HG03439 (cell line): Measurements from ENCODE around the gene CENPB.
A peak's percentile ranks its signal among the peaks of the same experiment; 100 is the strongest.

ENCODE experiments used
- ATAC-seq: cut with Tn5 transposase; IDR thresholded peaks from one replicate; pipeline ENCODE4 v1.9.1; 2021; ENCODE audit warnings: mild to moderate bottlenecking, moderate library complexity; ENCODE audit not compliant: unreplicated experiment

The CENPB gene

DNA sequence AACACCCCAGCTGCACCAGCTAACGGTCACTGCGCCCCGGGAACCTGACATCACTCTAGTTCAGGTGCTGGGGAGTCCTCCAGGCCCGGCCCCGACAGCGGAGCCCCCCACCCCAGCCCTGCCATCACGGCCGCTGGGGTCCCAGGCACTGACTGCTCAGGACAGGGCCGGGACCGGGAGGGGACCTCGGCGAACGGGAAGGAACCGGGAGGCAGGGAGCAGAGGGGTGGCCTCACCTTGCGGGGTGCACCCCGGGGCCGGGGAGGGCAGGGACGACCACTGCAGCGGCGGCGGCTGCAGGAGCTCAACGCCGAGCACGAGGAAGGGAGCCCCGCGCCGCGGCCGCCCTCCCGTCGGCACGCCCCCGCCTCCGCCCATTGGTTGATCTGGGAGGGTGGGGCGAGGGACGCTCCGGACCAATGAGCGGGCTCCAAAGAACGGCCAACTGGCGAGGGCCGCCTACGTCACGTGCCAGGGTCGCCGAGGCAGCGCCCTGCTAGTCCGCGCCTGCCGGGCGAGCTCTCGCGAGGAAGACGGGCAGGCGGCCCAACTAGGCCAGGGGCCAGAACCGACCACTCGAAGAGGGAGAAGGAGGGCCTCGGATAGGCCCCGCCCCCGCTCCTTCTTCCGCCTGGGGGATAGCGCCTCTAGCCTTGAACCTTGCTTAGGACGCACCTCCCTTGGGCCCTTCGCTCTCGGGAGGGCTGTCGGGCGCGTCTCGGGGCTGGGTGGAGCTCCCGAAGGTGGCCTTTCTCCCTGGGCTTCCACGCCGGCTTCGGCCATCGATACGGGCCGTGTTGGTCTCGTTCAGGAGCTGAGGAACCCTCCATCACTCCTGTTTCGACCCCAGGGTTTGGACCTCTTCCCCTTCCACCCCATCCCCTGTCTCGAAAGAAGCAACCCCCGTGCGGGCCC, 18.9 kb downstream of the CENPB start, which contains the start of gene ADISSP:
ADISSP (minus strand) TSS at position 327 of the 915 bp plus-strand sequence. CDS start 7,653 bp downstream, outside the sequence.
- ATAC-seq, result peak; percentile 90

DNA sequence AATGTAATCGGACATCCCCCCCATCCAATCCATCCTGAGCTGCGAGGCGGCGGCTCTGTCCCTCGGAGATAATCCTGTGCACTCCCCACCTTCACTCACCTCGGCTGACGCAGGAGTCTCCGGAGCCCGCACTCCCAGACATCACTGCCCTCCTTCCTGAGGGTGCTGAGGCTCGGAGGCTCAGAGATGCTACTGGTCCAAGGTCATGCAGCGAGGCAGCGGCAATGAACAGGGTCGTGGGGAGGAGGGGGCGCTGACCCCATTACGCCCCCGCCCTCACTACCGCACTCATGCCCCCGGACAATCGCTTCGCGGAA, 19.5 kb downstream of the CENPB start:
- ATAC-seq, result no peak

DNA sequence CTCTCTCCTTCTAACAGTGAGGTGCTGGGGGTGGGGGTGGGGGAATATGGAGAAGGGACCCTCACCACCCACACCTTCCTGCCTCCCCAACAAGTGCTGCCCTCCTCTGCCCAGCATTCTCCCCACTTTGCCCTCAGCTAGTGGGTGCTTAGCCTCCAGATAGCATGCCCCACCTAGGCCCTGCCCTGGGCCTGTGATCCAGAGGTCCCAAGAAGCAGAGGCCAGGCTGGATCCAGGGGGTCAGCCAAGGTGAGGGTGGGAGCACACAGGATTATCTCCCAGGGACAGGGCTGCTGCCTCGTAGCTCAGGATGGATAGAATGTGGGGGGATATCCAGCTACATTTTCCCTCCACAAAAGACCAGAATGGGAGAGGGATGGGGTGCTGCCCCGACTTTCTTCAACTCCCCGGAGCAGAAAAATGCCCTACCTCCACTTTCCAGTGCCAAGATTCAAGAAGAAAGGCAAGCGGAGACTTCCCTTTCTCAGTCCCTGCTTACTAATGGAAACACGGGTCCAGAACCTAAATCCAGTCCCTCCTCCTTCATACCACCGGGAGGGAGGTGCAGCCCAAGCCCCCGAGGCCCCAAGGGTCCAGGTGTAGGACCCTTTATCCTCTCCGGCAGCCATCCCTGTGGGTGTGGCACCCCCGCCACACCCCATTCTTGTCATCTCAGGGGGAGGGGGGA, 20.0 kb downstream of the CENPB start:
- no peak for ATAC-seq

DNA sequence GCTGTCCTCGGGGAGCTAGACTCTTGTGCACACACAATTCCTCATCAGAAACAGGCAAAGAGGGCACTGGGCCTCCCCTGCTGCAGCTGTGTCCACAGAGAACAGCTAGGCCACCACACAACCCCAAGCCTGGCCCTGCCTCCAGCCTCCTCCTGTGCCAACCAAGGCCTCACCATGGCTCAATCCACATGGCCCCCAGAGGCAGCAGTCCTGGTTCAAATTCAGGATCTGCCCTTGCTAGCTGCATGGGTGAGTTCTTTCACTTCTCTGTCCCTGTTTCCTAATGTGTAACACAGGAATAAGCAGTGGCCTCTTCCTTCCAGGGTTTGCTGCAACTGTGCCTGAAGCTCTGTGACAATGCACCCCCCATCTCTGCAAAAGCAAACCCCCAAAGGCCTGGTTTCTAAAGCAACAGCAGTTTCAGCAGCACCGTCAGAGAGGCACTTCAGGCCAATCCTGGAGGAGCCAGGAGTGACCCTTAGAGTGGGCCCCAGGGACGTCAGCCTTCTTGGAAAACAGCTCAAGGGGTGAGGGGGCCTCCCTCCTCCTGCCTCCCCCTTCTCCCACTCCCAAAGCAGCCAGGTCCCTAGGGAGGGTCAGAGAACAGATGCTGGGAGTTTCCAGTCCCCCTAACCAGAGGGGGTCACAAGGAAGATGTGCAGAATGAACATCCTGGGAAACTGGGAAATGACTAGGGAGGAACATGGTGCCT, 21.2 kb downstream of the CENPB start:
- ATAC-seq, result no peak

DNA sequence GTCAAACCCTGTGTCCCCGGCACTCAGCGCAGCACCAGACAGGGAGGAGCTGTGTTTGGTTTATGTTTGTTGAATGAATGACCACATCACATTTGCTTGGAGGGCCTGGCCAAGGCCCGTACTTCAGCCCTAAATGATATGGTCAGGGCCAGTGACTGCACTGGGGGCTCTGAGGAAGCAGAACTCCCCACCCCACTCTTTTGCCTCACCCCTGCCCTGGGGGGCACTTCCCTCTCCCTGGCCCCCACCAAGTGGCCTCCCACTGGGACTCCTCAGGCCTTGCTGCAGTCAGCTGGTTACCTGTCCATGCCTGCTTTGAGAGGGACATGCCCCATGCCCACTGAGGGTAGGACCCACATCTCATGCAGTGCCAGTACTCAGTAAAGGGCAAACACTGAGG, 21.9 kb downstream of the CENPB start:
- ATAC-seq, result no peak

DNA sequence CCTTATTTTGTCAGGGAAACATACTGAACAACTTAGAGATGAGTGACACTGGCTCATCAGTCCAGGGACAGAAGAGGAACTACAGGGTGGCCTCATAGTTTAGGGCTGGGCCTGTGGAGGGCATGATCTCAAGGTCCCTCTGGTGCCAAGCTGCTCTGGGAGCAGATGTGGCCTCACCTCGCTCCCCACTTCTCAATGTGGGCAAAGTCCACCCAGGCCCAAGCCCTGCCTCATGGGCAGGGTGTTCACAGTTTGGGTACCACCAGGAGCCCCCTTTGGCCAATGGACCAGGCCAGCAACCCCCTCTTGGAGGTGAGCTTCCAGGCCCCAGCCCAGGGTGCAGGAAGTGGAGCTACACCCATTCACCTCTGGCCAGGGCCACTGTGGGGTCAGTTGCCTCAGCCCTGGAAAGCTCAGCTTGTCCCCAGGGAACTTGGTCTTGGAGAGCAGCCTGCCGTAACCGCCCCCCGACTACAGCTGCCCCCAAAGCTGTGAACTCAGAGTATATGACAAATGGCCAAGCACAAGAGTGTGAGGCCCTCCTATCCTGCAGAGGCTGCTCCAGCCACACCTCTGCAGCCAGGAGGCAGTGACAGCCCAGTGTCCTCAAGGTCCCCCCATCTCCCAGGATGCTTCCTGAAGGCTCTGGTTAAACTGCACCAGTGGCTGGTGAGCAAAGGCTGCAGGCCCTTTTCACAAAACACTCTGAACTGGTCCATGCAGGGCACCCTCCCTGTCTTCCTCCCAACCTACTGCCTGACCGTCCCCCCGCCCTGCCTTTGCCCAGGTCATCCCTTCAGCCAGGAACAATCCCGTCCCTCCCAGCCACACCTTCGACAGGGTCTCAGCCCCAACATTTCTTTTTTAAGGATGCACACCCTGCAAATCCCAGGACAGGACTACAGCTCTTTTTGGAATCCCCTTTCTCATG, 22.6 kb downstream of the CENPB start:
- no peak for ATAC-seq

DNA sequence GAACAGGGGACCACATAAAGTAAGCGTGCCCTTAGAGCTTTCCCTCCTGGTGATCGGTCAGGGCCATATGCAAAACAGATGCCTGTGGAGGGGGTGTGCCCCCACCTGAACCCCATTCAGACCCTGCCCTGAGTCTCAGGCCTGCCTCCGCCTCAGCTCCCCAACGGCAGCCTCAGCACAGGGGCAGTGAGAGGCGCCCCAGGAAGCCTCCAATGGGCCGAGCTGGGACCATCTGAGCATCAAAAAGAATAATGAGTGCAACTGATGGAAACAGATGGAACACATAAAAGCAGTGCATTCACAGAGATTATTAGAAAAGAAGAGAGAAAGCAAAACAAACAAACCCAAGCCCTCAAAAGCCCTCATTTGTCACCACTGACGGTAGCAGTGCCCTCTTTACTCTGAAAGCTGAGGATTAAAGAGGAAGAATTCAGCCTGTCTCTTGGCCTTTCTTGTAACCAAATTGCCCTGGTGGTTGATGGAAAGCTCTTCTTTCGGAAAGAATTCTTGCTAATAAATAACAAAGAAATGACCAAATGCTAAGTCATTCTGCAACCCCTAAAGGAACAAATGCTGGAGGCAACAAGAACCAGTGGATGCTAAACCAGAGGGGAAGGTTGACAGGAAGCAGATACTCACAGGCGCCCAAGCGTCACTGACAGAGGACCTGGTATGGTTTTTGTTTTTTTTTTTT, 25.7 kb downstream of the CENPB start:
- ATAC-seq, result no peak

DNA sequence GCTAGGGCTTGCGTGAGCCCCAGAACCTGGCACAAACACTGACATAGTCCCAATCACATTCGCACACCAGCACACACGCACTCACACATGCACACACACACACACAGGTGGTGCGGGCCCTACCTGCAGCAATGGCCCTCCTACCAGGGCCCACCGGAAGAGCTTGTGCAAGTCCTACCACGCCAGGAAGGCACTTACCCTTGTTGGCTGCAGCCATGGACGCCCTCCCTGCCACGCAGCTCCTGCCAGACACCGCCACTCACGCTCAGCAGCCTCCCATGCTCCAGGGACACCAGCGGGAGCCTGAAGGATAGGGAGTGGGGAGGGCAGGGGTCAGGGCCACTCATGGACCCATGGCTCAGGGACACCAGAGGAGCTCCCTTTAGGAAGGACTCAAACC, 26.7 kb downstream of the CENPB start:
- ATAC-seq, result no peak

DNA sequence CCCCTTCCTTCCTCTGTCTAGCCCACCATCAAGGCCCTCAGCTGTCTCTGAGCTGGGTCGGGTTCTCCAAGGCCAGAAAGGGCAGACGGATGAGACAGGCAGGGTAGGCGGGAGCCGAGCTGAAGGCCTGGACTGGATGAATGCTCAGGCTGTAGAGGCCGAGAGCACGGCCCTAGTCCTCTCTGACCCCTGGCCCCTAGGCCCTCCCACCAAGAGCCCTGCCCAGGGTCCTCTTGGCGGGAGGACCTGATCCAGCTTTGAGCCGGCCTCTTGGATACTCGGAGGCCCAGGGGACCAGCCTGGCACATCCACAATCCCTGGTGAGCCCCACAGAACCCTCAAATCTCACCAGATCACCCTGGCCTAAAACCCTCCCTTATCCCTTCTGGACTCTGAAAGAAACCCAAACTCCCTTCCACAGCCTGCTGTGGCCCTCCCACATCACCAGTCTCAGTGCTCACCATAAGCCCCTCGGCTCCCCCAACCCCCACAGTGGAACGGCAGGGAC, 27.2 kb downstream of the CENPB start:
- no peak for ATAC-seq

DNA sequence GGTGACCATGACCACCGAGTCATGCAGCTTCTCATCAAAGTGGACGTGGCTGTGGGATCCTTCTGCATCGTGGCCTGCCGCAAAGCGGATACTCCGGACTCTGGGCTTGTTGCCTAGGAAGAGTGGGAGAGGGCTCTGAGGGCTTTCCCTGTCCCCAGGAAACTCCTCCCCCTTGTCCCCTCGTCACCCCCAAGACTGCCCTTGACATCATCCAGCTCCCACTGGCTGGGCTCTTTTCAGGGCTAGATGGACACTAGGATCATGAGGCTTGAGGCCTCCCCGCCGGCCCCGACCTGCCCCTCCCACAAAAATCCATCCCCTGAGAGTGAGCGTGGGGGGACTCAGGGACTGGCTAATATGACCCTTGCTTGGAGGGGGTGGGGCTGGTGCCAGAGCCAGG, 28.0 kb downstream of the CENPB start:
- no peak for ATAC-seq

DNA sequence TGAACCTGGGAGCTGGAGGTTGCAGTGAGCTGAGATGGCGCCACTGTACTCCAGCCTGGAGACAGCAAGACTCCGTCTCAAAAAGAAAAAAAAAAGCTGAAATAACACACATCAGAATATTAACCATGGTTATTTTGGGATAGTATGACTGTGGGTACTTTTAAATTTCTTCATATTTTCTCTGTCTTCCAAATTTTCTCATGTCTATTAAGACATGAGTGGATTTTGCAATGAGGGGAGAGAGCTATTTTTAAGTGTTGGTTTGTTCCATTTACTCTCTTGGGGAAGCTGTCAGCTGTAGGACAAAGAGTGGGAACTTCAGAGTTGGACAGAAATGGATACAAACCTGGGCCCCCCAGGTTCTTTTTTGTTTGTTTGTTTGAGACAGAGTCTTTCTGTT, 29.3 kb downstream of the CENPB start:
- ATAC-seq, result no peak

DNA sequence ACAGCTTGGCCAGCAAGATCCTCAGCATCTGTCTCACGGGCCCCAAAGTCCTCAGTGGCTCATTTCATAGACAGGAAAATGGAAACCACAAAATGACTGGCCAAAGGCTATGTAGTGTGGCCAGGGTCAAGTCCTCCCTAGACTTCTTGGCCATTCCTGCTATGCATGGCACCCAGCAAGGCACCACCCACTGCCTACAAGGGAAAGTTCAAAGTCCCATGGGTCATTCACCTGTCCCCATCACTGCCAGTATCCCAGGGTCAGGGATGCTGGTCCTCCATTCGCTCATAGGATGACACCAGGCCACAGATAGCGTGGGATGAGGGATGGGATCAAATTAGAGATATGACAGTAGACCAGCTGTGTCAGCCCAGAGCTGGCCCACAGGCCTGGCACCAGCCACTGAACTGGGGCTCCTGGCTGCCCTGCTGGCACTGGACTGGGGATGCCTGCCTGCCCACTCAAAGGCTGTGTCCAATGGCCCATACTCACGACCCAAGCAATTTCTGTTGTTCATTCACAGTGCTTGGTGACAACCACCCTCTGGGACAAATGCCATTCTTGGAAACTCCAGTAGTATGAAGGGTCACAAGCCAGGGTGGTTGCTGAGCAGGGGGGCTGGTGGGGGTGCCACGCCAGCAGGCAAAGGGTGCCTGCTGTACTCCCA, 30.6 kb downstream of the CENPB start:
- no peak for ATAC-seq

DNA sequence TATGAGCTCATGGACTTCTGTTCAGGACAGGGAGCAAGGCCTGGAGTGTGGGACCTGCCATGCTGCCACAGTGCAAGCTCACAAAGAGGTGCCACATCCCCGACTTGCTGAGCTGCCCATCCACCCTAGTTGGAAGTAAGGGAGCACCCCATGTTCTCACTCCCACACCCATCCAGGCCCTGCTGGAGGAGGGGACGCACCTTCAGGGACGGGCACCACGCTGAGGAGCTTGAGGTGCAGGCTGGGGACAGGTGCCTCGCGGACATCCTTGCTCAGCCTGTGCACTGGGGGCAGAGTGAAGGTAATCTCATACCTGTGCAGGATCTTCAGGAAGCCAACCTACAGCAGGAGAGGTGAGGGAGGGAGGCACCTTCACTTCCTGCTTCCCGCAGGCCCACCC, 31.3 kb downstream of the CENPB start:
- ATAC-seq, result no peak

DNA sequence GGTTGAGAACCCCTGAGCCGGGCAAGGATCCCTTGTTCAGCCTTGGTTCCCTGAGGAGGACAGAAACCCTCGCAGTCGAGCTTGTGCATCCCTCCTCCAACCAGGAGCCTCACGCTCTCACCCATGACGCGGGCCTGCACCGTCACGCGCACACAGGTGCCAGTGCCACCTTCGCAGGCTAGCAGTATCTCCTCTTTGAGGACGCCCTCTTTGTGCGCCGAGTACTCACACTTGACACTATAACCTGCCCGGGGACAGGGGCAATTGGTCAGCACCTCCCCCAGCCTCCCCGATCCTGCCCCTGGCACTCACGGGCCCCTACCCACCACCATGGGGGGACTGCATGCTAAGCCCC, 32.3 kb downstream of the CENPB start:
- ATAC-seq, result no peak

DNA sequence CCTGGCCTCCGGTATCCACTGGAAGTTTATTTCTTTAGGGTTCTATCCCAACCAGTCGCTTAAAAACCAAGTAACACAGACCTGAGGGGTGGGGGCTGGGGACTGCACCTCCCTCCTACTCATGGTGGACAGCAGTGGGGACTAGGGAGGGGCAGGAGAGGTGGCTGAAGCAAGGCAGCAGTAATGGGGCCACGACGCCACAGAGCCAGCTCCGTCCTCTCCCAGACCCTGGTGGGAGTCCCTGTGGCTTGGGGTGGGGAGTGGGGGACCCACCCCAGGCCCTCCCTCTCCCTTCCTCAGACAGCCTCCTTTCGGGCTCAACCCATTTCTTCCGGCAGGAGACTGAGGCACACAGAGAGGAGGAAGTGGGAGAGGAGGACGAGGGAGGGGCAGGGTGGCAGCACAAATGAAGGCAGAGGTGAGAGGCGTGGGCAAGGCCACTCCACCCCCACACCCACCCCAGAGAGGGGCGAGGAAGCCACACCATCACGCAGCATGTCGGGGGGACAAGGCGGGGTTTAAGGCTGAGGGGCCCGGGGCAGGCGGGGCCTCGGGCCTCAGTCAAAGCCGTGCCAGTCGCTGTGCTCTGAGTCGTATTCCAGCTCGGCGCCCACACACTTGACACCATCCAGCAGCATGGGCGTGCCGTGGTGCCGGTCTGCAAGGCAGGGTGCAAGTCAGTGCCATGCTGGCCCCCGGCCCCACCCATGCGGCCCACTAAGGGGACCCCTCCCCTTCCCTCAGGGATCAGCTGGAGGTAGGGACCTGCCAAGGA, 32.9 kb downstream of the CENPB start:
- no peak for ATAC-seq

DNA sequence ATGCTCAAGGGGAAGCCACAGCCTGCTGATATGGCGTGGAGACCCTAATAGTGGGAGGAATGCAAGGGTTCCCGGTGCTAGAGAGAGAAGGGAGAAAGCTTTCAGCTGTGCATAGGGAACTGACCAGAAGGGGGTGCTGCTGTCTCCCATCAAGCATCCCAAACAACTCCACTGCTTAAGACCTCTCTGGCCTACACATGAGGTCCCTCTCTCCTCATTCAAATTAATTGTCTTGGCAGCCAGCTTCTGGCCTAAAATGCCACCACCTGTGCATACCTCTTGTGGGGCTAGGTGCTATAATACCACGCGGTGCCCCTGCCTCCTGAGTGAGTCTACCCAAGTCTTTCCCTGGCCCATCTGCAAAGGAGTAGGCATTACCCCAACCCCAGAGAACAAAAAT, 33.4 kb downstream of the CENPB start:
- no peak for ATAC-seq

DNA sequence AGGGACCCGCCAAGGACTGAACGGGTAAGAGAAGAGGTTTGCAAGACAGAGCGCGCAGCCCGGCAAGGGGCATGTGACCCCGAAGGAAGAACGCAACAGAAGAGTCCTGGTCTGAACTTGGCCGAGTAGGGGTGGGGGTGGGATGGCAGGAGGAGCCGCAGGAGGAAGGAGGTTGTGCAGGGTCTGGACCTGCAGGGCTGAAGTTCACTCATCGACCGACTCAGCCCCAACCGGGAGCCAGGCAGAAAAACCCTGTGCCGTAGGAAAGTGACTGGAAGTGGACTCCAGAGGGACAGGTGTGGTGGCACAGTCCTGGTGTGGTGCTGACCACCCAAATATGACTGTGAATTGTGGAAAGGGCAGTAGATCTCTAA, 34.2 kb downstream of the CENPB start:
- ATAC-seq, result no peak

DNA sequence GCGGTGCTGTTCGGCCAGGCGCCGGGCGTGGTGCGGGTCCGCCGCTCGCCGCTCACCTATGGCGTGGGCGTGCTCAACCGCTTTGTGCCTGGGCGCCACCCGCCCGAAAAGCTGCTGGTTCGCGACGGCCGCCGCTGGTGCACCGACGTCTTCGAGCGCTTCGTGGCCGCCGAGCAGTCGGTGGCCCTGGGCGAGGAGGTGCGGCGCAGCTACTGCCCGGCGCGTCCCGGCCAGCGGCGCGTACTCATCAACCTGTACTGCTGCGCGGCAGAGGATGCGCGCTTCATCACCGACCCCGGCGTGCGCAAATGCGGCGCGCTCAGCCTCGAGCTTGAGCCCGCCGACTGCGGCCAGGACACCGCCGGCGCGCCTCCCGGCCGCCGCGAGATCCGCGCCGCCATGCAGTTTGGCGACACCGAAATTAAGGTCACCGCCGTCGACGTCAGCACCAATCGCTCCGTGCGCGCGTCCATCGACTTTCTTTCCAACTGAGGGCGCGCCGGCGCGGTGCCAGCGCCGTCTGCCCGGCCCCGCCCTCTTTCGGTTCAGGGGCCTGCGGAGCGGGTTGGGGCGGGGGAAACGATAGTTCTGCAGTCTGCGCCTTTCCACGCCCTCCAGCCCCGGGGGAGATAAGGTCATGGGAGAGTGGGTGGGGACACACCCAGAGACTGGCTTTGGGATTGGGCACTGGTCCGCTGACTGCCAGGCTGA, 34.7 kb downstream of the CENPB start:
- no peak for ATAC-seq
